ENCODE measurements around the gene CGA.
"Not testable (repeated sequence)": the region's sequence is repeated elsewhere in the genome, so short reads cannot be mapped to it uniquely, and the experiment has no call there.

CGA gene

DNA sequence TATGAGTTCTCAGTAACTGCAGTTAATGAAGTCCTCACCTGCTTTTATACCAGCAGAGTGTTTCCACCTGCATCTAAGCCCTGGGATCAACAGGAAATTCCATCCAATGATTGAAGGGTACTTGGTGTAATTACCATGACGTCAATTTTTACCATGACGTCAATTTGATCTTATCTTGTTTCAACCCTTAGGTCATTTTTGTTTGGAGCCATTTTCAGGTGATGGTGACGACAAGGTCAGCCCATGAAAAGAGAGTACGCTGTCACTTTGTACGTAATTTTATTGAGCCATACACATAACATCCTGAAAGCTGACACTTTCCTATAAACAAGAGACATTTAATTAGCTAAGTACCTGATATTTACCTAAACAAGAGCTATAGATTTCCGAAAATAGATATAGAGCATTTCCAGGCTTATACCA lies at the start of gene CGA:
CGA (minus strand) TSS at position 20 of the 423 bp plus-strand sequence. CDS start 6,906 bp downstream, outside the sequence.
- no peak for DNase-seq

DNA sequence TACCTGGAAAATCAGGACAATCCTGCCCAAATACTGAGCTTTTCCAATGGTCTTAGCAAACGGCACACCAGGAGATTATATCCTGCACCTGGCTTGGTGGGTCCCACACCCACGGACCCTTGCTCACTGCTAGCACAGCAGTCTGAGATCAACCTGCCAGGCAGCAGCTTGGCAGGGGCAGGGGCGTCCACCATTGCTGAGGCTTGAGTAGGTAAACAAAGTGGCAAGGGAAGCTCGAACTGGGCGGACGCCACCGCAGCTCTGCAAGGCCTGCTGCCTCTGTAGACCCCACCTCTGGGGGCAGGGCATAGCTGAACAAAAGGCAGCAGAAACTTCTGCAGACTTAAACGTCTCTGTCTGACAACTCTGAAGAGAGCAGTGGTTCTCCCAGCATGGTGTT lies 45.0 kb upstream of the CGA start:
- DNase-seq: not testable (repeated sequence)

DNA sequence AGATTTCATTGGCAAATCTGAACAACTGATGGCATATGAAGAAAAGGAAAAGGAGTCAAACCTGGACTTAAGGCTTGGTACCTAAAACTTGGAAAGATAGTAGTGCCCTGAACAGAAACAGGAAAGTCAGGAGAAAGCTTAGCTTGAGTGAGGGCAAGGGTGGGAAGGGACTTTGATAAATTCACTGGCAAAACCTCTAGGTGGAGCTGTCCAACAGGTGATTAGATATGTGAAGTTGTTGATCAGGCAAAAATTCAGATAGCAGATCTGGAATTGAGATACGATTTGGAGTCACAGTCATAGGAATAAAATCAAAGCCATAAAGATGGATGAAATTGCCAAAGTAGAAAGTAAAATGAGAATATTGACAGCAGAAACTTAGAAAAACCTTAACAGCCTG lies 44.3 kb upstream of the CGA start:
- DNase-seq: no peak

DNA sequence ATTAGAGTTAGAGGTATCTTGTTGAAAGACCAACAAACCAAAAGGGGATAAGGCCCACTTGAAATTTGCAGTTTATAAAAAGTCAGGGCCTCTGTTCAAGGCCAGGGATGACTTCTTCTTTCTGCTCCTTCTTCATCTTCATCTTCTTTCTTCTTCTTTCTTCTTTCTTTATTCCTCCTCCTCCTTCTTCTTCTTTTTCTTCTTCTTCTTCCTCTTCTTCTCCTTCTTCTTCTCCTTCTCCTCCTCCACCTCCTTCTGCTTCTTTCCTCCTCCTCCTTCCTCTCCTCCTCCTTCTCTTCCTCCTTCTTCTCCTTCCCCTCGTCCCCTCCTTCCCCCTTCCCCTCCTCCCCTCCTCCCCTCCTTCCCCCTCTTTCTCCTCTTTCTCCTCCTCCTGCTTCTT lies 42.1 kb upstream of the CGA start:
- no peak for DNase-seq

DNA sequence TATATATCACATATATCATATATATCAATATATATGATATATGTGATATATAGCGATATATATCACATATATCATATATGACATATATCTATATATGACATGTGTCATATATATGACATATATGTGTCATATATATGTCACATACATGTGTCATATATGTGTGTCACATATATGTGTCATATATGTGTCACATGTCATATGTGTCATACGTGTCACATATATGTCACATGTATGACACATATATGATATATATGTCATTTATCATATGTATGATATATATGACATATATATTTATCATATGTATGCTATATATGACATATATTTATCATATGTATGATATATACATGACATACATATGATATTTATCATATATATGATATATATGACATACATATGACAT lies 32.8 kb upstream of the CGA start:
- DNase-seq: no peak

DNA sequence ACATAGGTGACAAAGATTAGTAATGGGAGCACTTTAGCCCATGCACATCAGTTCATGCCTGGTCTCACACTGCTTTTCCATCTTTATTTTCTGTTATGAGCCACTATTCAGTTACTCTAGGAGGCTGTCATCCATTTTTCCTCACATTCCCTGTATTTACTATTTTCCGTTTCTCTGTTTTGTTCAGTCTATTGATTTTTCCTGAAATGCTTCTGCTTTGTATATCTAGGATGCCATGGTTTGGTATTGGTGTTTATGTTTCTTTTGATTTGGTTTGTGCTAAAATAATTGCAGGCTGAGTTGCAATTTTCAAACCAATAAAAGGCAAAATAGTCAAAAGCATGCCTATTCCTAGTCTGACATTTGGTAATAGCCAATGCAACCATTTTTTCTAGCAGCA lies 31.6 kb upstream of the CGA start:
- DNase-seq: no peak

DNA sequence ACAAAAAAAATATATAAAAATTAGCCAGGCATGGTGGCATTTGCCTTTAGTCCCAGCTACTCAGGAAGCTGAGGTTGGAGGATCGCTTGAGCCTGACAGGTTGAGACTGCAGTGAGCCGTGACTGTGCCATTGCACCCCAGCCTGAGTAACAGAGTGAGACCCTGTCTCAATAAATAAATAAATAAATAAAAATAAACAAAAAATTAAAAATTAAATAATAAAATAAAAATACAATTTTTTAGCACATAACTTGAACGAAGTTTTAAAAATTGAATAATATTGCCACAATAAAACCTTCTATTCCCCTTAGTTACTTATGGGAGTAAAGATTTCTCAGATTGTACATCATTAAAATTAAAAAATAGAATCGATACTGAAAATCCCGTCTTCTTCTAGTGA lies 29.2 kb upstream of the CGA start:
- DNase-seq: no peak

DNA sequence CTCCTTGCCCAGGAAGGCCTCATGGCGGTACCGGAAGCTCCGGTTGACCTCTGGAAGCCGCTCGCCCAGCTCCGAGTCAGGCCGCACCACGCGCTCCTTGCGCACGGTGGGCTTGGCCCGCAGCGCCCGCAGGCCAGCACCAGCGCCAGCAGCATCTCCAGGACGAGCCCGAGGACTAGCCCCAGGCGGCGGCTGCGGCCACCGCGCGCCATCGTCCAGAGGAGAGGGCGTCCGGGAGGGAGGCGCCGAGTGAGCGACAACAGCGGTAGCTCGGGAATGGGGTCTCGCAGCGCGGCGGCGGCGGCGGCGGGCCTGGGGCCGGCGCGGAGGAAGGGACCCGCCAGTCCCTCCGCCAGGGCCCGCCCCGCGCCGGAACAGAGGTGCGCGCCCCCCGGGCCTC lies 27.6 kb upstream of the CGA start:
- no peak for DNase-seq

DNA sequence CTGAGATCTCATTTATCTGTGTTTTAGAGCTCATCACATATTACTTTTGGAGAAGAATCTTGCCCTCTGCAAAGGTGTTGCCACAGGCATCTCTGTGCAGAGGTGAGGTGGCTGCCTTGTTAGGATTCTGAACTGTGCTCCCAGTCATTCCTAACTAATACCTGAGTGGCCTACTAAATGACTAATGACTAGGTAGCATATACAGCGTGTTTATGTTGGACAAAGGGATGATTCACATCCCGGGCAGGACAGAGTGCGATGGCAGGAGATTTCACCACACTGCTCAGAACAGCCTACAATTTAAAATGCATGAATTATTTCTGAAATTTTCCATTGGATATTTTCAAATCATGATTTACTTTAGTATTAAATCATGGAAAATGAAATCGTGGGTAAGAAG lies 23.1 kb upstream of the CGA start:
- DNase-seq: peak; percentile 62

DNA sequence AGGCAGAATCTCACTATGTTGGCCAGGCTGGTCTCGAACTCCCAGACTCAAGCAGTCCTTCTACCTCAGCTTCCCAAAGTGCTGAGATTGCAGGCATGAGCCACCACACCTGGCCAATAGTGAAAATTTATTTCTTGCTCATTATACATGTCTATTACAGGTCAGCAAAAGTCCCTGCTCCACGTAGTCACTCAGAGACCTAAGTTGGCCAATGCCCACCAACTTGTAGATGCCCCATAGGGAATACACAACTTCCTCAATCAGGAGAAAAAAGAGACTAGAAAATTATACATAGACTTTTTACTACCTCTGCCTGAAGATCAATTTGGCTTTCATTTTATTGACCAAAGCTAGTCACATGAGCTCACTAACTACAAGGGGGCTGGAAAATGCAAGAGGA lies 22.0 kb upstream of the CGA start:
- no peak for DNase-seq

DNA sequence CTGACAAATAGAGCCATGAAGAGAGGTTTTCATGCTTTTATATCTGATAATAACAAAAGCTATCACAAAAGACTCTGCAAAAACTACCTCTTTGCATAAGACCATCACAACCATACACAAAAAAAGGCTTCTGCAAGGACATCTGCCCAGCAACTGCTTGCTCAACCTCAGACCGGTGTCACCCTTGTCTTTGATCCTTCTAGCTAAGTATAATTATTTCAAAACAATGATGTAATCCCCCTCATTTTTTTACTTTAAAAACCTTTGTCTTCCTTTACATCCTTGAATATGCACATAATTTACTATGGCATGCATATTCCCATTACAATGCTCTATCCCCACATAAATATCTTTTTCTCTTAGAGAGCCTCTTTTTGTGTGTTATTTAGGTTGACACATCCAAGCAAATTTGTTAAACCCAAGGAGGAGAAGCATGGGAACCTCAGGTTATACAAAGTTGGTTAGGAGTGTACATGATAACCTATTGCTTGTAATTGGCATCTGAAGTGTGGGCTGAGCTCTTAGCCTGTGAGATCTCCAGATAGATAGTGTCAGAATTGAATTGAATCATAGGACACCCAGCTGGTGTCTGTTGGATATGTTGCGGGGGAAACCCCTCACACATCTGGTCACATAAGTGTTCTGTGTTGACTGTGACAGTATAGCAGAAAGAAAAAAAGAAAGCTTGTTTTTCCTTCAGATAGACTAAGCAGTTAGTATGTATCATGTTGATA lies 20.7 kb upstream of the CGA start:
- DNase-seq: no peak

DNA sequence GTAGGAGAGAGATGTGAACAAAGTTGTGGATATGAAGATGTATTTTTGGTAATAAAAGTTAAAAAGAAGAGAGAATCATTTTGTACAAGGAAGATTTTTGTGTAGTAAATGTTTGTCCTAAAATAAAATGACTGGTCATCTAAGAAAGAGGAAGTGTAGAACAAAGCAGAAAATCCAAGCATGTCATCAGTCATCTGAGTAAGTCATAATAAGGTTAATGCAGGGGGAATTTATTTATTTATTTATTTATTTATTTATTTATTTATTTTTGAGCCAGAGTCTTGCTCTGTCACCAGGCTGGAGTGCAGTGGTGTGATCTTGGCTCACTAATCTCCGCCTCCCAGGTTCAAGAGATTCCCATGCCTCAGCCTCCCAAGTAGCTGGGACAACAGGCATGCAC lies 15.7 kb upstream of the CGA start:
- no peak for DNase-seq

DNA sequence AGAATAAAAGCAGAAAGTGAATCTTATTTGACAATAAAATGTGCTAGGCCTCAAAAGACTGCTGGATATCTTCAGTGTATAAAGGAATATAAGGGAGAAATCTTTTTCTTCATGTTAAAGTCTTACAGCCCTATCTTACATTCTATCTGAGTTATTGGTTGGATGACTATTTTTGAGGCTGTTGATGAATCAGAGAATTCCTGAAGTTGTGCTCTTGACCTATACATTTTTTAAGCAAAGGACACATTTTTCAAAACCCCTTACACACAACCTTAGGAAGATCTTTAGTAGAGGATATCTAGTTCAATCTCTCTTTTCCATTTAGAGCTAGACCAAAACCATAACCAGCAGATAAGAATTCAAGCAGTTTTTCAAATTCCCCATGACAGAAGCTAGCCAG lies 10.9 kb upstream of the CGA start:
- DNase-seq: no peak

DNA sequence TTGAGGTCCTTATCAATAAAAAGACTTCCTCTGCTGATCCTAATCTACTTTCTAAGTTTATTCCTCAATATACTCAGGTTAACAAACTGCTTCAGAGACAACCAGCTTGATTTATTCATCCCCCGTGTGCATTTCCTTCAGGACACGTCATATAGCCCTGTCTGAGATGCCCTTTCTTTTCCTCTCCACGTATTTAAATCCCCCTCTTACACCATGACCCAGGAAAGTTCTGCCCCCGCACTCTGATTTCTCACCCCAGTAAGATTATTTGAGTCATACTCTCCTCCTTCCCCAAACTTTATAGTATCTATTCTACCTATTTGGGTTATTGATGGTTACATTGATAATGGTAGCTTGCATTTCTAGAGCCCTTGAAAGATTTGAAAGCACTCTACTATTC lies 9.8 kb upstream of the CGA start:
- DNase-seq: no peak

DNA sequence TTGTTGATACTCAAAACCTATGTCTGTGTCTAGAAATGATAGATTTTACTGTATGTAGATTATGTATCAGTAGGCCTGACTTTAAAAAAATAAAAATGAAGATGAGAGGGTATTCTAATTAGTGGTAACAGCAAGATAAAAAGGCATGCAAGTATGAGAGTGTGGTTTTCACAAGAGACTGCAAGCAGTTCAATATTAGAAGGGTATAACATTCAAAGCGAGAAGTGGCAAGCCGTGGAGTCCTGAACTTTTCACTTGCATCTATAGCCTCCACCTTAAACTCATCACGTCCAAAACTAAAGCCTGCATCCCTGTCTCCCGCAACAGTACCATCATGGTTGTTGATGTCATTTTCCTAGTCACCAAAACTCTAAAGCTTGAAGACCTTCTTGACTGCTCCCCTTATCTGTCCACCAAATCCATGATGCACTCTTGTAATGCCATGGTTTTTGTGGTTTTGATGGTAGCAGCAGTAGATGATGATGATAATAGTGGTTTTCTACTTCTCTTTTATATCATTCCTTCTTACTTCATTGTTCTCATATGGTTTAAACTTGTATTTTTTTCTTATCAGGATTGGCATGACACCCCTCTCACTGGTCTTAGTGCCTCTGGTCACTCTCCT lies 9.2 kb upstream of the CGA start:
- no peak for DNase-seq

DNA sequence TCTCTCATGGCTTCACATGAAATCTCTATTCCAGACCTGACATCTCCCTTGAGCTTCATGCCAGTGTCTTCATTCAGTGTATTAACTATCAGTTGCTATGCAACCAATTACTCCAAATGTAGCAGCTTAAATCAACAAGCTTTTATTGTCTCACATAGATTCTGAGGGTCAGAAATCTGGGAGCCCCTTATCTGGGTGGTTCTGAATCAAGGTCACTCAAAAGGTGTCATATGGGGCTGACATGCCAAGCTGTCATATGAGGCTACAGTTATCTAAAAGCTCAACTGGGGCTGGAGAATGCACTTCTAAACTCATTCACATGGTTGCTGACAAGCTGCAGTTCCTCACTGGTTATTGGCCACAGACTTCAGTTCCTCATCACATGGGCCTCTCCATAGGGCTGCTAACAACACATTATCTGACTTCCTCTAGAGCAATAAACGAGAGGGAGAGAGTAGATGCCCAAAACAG lies 7.3 kb upstream of the CGA start:
- DNase-seq: no peak

DNA sequence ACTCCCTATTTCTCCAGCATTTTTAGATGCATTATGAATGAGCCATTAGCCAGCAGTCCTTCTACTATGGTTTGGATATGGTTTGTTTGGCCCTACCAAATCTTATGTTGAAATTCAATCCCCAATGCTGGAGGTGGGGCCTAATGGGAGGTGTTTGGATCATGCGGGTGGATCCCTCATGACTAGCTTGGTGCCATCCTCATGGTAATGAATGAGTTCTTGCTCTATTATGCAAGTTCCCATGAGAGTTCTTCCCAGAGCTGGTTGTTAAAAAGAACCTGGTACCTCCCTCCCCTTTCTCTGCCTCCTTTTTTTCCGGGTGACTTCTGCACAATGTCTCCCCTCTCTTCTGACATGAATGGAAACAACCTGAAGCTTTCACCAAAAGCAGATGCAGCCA lies 6.2 kb upstream of the CGA start:
- DNase-seq: no peak

DNA sequence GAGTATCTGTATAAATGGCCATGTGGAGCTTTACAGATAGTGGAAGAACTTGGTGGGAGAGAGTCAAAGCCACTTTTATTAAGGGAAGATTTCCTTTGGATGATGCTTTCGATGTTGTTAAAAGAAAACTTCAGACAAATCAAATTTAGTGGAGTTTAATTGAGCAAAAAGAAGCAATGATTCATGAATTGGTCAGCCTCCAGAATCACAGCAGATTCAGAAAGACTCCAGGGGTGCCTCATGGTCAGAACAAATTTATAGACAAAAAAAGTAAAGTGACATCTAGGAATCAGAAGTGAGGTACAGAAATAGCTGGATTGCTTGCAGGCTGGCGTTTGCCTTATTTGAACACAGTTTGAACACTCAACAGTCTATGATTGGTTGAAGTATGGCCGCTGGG lies 5.3 kb upstream of the CGA start:
- no peak for DNase-seq

DNA sequence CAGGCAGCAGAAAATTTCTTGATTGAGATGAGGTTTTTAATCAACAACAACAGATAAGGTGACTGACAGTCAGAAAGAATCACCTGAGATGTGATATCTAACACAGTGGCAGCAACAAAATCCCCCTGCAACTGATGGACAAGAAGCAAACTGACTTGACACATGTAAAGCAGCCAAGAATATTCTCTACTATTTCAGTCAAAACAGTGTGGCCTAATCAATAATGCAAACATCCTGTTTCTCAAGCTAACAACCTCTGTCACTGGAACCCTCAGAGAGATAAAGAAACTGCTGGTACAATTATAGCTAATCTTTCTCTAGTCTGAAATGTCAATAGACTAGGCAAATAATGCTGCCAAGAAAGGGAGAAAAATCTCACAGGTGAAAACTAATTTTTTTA lies 4.6 kb upstream of the CGA start:
- DNase-seq: no peak

DNA sequence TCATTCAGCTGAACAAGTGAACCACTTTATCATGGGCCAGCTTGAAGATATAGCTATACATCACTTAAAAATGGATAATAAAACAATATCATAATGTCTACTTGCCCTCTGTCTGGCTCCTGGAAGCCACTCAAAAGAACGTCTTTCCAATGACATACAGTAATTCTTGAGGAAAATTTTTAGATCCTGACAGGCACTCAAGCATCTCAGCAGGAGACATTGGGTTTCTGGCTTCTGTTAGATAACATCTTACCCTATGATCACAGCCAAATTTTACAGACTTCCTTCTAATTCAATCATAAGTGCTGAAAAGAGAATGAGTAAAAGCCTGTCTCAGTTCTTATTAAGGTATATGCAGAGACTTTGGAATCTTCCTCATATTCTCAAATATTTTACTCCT lies 330 bp downstream of the CGA start:
- DNase-seq: no peak

DNA sequence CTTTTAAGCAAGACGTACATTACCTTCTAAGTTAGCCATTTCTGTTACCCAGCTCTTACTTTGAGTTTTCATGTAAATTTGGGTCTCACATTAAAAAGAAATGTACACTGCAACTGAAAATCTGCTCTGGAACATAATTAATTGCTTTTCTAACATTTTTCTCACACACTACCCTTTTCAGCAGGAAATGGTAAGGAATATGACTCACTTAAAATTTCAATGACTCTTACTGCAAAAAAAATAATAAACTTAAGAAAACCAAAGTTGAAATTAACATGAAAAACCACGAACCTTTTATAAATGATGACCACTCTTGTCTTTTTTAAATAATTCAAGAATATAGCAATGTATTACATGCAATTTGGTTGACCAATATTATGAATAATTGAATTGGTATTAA lies 1.3 kb downstream of the CGA start:
- no peak for DNase-seq

DNA sequence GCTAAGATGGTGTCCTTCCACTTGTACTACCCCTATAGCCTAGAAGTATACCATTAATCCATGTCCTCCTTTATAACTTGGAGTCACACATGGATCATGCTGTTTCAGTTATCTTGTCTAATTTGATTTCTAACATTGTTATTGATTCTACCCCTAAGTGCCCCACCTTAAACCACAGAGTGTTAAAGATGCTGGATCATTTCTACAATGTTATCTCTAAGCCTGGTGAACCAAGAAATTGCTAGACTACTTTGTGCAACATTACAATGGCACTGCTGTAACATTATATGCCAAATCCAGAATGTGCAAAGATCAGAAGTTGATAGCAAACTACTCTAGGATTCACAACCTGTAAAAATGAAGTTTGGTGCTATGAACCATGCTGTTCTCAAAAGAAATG lies 1.7 kb downstream of the CGA start:
- DNase-seq: no peak

DNA sequence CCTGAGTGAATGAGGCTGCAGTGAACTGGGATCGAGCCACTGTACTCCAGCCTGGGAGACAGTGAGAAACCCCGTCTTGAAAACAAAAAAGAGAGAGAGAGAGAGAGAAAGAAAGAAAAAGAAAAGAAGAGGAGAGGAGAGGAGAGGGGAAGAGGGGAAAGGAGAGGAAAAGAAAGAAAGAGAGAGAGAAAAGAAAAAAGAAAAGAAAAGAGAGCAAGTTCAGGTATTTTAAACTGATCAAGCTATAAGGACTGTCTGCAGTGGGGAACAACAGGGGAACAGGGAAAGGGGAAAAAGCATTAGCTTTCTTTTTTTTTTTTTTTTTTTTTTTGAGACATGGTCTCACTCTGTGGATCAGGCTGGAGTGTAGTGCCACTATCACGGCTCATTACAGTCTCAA lies 2.5 kb downstream of the CGA start:
- DNase-seq: no peak

DNA sequence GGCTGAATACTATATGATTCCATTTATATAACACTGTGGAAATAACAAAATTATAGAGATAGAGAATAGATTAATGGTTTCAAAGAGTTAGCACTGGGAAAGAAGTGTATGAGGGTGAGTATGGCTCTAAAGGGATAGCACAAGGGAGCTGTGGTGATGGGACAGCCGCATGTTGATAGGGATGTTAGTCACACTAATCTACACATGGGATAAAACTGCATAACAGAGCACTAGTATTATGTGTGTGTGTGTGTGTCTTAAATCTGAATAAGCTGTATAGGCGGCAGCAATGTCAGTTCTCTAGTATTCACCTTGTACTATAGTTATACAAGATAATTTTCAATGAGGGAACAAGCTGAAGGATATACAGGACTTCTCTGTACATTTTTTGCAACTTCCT lies 5.8 kb downstream of the CGA start:
- no peak for DNase-seq

DNA sequence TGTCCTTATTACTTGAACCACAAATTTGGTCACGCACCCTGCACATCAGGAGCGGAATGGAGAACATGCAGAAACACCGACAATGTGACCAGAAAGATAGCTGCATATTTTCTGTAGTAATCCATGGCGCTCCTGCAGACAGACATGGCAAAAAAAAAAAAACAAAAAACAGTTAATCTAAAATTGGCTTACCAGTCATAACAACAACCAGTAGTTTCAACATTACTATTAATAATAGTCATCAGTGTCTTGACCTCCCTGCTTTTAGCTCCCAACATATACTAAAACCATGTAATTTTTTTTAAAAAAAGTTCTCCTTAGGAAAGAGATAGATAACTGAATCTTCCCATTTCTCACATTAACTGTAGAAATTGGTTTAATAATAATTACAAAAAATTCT lies 6.8 kb downstream of the CGA start:
- no peak for DNase-seq

Data from islet precursor cell (in vitro differentiated cells).